NCI-H187 (cell line): ENCODE results near the gene SIPA1L3.

ENCODE experiments used
- DNase-seq, 2 experiments: peaks; one replicate each; lab custom pipeline; 2025; lab: John Stamatoyannopoulos, UW

Gene SIPA1L3

DNA sequence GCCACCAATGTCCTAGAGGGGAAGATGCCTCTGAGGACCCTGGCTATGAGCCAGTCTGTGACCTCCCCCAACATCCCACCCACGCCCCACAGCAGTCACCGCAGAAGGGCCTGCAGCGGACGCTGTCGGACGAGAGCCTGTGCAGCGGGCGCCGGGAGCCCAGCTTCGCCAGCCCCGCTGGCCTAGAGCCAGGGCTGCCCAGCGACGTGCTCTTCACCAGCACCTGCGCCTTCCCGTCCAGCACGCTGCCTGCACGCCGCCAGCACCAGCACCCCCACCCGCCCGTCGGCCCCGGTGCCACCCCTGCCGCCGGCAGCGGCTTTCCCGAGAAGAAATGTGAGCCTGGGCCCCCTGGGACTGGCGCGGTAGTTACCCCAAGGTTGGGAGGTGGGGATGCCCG lies 286.4 kb downstream of the SIPA1L3 start:
- peak; percentile 9 to 53 for DNase-seq

DNA sequence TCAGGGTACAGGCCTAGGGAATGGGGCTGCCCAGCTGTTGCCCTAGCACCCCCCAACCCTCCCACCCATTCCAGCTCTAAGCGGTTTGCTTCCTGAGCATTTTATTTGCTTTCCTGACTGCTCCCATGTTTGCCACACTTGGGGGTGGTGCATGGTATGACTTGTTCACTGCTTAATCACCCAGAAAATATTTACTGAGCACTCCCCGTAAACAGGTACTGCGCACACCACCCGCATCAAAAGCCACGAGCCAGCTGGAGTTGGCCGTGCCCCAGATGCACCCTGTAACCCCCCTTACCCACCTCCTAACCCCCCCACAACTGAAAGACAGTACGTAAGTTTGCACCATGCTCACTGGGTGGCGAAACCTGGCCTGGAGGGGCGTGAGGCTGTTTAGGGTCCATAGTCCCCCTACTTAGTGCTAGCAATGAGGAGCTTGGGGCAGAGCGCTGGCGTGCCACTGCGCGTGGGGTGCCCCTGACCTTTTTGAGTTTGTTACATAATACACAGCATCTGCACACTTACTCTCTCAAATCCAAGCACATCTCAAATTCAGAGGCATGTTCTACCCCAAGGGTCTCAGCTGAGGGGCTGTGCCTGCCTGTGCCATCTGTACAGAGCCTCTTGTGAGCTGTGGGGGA lies 287.2 kb downstream of the SIPA1L3 start:
- DNase-seq, result no peak

DNA sequence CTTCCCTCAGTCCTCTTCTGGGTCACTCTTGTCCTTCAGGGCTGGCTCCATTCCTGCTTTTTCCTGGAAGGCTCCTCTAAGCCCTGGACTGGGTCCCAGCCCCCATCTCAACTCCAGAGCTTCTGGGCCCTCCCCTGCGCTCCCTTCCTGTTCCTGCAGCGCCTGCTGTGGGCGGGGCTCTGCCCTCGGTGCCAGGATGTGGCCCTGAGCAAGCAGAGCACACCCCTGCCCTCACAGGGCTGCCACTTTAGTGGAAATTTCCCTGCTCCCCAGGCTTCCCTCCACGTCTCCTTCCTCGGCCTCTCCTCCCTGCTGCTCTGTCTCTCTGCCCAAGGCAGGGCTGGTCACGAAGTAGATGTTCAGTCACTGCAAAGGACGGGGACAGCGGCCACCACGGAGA lies 288.2 kb downstream of the SIPA1L3 start:
- no peak for DNase-seq

DNA sequence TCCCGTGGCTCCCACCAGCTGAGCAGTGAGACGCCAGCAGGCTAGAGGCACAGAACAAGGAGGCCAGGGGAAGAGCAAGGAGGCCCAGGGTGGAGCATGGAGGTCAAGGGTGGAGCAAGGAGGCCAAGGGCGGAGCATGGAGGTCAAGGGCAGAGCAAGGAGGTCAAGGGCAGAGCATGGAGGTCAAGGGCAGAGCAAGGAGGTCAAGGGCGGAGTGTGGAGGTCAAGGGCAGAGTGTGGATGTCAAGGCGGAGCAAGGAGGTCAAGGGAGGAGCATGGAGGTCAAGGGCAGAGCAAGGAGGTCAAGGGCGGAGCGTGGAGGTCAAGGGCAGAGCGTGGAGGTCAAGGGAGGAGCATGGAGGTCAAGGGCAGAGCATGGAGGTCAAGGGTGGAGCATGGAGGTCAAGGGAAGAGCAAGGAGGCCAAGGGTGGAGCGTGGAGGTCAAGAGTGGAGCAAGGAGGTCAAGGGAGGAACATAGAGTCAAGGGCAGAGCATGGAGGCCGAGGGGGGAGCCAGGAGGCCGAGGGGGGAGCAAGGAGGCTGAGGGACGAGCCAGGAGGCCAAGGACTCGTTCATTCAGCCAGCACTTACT lies 289.3 kb downstream of the SIPA1L3 start:
- no peak for DNase-seq

DNA sequence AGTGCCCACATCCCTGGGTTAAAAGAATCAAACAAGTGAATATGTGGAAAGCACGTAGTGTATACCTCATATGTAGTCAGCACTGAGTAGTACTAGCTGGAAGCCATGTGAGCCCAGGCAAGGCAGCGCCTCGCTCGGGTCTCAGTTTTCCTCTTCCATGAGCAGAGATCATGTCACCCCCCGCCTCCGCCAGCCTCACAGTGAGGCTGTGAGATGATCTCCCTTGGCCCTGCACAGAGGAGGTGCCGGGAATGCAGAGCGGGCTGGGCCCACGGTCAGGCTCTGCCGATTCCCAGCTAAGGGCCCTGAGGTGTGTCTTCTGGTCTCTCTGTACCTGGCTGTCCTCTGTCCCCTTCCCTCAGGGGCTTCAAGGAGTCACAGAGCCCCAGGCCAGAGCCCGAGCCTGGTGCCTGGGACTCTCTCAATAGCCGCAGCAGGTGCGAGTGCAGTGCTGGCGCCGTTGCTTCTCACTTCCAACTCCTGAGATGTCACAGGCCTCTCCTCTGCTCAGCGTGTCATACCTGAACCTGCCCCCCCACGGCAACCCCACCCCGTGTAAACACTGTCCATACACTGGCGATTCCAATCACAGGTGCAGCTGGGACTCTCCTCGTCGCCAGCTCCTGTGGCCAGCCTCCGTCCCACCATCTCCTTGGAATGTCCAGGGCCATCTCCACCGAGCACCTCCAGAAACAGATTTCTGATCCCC lies 290.1 kb downstream of the SIPA1L3 start:
- DNase-seq, result no peak

DNA sequence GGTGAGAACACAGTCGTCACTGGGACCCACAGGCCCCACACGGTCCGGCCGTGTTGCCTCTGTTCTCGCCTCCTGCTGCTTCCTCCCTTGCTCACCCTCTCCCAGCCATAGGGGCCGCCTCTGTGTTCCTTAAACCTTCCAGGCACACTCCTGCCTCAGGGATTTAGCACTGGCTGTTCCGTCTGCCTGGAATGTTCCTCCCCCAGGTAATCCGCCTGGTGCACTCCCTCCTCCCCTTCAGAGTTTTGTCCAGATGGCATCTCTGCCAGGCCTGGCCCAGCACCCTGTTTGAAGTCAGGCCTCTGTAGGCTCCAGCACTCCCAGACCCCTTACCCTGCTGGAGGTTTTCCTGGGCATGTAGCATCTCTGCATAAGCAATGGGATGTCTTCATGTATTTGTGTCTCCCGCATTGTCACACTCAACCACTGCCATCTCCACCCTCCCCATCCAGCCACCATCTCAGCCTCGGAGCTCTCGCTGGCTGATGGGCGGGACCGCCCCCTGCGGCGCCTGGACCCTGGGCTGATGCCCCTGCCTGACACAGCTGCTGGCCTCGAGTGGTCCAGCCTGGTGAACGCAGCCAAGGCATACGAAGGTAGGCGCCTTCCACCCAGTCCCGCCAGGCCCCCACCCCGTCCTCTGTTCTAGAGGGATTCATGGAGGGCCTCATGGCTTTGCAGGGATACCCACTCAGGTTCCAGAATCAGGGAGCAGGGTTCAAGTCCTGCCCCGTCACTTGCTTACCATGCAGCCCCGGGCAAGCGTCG lies 291.1 kb downstream of the SIPA1L3 start:
- DNase-seq, result no peak

DNA sequence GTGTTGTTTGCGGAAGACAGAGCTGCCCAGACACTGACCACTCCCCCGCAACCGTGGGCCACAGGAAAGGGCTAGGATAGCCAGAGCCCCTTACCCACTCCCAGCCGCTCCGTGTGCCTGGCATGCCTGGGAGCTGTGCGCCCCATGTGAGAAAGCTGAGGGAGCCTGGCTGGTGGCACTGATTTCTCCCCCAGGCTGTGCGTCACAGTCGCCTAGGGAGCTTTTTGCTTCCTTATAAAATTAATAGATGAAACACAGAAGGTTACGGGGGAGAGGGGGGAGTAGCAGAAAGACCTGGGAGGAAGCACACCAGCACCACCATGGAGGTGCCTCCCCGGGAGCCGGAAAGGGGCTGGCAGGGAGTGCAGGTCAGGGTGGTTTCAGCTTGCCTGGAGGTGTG lies 292.3 kb downstream of the SIPA1L3 start:
- DNase-seq, result no peak

DNA sequence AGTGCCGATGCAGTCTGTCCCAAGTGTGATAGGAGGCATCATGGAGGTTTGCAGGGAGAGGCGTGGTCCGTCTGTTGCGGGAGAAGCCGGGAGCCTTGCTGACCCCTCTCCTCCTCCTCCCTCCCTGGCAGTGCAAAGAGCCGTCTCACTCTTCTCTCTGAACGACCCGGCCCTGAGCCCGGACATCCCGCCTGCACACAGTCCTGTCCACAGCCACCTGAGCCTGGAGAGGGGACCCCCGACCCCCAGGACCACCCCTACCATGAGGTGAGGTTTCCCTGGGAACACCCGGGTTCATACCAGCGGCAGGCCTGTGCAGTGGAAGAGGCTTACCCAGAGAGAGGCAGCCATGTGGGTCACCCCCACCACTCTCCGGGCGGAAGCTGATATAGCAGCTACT lies 294.7 kb downstream of the SIPA1L3 start:
- DNase-seq, result no peak

DNA sequence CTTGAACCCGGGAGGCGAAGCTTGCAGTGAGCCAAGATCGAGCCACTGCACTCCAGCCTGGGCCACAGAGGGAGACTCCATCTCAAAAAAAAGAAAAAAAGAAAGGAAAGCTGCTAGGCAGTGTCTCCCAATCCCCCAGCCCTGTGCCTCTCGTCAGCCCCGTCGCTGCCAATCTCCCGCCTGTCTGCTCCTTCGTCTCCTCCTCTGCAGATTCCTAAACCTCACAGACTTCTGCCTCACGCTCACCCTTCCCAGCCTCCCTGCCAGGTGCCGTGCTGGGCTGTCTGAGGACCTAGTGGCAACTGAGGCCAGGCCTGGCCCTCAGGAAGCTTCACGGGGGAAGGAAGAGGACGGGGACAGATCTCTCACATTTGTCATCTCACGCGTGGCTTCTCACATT lies 295.5 kb downstream of the SIPA1L3 start:
- no peak for DNase-seq

DNA sequence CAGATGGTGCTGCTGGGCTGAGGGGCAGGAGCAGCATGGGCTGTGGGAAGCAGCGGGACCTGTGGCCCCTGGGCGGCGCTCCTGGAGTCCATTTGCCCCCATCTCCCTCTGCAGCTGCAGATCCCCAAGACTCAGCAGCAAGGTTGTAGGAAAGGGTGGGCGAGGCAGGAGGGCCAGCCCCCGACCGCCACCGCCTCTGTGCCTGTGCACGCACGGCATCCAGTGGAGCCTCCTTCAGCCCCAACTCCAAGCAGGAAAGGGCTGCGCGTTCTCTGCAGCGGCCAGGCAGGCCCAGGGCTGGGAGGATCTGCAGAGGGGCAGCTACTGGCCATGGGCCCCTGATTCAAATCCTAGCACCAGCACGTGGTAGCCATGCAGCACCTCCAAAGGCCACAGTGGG lies 296.2 kb downstream of the SIPA1L3 start:
- no peak for DNase-seq

DNA sequence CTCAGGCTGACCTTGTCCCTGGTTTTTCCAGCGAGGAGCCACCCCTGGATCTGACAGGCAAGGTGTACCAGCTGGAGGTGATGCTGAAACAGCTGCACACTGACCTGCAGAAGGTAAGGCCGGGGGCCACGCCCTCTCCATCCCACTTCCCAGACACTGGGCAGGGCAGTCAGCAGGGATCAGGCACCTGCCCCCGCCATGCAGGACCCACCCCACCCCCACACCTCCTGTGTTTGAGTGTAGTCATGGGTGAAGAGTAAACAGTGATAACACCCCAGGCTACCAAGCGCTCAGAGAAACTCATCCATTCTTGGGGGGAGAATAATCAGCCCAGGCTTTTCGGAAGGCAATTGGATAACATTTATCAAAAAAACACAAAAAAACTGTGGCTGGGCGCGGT lies 297.1 kb downstream of the SIPA1L3 start:
- DNase-seq, result peak; percentile 46 to 56

DNA sequence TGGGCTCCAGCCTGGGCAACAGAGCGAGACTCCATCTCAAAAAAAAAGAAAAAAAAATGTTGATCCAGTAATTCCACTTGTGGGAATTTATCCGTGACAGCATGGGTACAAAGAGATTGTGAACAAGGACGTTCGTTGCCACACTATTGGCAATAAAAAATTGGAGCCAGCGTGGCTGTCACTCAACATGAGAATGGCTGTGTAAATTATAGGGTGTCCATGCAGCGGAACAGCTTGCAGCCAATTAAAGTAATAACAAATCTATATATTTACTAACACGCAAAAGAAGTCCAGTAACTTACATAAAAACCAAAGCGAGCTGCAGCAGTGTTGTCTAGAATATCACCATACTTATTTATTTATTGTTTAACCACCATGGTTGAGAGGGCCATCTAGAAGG lies 297.7 kb downstream of the SIPA1L3 start:
- peak; percentile 12 to 36 for DNase-seq

DNA sequence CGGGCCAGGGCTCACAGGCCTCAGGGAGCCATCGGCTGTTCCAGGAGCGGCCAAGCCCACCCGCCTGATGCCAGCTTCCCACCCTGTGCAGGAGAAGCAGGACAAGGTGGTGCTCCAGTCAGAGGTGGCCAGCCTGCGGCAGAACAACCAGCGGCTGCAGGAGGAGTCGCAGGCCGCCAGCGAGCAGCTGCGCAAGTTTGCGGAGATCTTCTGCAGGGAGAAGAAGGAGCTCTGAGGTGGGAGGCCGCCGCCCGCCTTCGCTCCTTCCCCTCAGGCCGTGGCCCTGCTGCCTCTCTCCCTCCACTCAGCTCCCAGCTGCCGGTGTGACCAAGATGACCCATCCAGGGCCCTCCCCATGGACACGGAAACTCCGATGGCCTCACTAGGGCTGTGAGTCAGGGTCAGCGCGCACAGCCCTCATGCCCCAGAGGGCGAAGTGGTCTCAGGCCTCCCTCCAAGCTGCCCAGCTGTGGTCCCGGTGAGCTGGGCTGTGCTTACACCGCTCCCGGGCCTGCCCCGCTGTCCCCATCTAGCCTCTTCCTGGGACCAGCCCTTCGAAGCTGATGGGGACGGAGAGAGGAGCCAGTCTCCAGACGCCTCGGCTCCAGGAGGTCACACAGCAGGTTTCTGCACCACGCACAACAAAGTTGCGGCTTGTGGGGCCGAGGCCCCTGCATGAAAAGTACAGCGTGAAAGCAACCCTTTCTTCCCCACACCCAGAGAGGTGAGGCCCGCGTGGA lies 299.2 kb downstream of the SIPA1L3 start:
- no peak for DNase-seq

DNA sequence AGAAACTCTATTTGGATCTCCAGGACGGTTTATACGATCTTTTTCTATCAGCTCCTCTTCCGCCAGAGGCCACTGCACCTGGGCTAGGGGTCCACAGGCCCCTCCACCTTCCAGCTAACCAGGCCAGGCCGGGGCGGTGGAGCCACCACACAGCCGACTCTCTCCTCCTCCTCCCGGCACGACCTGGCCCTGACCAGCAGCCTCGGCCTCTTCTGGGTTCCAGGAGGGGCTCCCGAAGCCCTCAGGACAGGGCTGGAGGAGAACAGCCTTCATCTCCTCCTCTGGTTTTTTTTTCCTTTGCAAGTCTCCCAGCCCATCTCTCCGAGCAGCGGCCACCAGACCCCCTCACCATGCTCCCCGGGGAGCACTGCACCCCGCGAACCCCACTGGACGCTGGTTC lies 299.9 kb downstream of the SIPA1L3 start:
- no peak for DNase-seq

DNA sequence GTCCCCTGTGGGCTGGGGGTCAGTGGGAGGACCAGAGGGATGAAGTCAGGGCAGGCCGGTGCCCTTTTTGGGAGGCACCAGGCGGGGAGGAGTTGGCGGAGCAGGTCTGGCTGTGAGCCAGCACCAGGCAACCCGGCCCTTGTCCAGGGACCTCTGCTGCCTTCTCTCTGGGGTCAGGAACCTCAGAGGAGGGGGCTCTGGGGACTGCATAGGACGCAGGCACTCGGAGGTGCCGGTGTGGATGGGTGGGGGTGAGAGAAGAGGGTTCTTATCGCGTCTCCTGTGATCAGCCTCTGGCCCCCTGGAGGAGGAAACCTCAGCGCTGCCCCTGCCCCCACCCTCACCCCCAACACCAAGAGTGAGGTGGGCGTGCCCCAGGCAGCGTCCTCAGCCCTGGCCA lies 300.5 kb downstream of the SIPA1L3 start:
- DNase-seq, result no peak

DNA sequence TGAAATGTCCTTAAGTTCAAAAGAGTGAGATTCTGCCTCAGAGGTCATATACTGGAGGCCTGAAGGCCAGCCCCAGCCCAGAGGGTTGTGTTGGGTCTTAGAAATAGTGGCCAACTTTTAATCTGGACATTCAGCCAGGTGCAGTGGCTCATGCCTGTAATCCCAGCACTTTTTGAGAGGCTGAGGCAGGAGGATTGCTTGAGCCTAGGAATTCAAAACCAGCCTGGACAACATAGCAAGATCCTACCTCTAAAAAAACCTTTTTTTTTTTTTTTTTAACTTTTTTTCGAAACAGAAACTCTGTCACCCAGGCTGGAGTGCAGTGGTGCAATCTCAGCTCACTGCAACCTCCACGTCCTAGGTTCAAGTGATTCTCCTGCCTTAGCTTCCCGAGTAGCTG lies 301.6 kb downstream of the SIPA1L3 start:
- no peak for DNase-seq

DNA sequence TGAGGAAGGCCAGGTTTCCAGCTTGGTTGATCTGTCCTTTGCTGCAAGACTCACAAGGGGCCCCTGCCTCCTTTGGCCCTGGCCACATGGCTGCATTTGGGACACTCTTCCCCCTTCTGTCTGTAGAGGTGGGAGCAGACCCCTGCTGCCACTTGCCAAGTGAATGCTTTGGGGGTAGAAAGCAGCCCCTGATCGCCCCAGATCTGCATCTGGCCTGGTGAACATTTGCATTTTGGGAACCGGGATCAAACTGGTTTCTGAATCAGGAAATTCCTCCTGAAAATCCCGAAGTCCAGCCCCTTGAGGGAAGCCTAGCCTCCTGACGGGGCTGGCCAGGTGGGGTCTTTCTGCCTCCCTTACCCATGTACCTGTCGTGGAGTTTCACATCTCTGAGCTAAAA lies 302.1 kb downstream of the SIPA1L3 start:
- DNase-seq, result no peak

DNA sequence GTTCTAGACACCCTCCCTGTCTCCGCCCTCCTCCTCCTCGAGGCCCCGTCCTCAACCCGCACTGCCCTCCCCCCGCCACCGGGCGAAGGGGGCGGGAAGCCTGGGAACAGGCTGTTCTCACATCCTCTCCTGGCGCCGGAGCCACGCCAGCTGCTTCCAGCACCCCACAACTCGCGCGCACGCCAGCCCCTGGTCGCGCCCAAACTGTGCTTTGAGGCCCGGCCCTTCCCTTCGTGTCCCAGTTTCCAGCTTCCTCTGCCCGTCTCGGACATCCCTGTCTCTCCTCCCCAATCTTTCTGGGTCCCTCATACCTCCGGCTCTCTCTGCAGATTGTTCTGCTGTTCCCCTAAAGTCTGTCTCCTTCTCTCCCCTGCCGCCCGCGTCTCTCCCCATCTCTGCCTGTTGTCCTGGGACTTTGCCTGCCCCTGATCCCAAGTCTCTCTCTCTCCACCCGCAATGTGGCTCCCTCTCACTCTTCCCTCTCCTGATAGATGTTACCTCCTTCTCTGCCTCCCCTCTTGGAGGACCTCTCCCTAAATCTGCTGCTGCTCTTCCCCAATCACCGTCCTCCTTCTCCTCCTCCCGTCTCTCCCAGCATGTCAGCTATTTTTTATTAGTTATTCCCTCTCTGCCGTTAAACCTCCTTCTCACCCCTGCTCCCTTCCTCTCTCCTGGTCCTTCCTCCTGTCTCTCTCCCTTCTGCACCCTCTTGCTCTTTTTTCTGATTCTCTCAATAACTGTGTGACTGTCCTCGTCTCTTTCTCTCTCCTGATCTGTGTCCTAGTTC lies 302.9 kb downstream of the SIPA1L3 start:
- peak in 1 of 2 experiments; percentile 19 for DNase-seq

DNA sequence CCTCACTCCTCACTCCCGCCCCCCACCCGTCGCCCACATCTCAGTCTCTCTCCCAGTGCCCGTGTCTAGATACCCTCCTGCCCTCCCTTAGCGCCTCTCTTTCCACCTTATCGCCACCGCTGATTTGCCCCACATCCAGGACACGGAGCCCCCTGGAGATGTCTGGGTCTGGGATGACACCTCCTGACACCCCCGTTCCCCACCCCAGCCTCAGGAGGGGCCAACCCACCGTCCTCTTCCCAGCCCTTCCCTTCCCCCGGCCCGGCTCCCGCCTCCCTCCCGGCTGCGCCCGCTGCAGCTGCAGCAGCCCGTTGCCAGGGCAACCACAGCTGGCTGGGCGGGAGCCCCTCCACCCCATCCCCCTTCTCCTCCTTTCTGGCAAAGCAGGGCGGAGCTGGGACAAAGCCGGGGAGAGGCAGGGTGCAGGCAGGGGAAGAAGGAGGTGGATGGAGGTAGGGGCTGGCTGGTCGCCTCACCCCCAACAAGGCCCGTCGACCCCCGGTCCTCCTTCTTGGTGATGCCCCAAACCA lies 303.5 kb downstream of the SIPA1L3 start:
- DNase-seq, result peak in 1 of 2 experiments; percentile 73

DNA sequence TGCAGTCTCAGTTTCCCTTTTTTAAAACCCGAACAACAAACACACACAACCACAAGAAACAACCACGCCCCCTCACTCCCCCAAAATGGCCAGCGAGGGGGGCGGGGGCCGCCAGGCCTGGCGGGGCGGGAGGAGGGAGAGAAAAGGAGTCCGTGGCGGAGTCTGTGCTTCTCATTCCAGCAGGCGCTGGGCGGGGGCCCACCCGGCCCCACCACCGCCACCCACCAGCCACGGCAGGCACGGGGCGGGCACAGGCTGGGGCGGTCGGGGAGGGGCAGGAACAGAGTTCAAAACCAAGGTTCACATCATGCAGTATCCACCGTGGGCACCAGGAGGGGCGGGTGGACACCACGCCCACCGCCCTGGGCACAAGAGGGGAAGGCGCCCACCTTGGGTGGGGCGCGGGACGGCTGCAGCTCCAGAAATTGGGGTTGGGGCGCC lies 304.2 kb downstream of the SIPA1L3 start:
- DNase-seq, result no peak

DNA sequence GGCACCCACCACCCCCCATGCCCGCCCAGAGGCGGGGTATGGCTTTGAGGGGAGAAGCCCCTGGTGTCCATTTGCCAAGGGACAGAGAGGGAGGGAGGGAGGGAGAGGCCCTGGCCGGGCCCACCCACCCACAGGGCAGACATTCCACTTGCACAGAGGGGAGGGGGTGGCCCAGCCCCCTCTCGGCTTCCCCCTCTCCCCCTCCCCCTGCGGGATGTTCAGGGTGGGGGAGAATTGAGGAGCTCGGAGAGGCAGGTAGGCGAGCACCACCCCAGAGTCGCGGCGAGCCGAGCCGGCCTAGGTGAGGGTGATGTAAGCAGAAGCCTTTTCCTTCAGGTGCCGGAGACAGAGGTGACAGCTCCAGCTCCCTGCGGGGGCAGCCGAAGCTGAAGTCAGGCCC lies 304.8 kb downstream of the SIPA1L3 start:
- DNase-seq, result no peak
